ENCODE data around the gene PRKACA.
A peak's percentile ranks its signal among the peaks of the same experiment; 100 is the strongest.

PRKACA gene

DNA sequence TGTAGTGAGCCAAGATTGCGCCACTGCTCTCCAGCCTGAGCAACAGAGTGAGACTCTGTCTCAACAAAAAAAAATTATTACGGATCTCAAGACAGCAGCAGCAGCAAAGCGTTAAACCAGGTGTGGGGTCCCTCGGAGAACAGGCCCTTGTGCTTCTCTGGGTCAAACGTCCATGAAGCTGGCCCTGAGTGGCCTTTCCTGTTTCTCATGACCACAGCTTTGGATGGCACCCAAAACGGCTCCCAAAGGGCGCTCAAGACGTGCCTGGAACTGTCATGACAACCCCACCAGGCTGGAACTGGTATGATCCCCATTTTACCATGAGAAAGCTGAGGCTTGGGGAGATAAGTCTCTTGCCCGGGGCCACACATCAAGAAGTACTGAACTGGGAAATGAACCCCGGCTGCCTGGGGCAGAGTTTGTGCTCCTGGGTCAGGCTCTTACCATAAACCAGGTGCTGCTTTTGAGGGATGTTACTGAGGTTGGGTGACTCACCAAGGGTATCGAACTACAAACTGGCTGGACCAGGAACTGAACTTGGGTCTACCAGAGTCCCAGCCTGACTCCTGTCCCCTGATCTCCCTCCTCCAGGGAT, 15.4 kb downstream of the PRKACA start:
- H3K4me3 Mint-ChIP-seq, result no peak overlapping the region
- H3K27me3 Mint-ChIP-seq (ENCODE audit: low read depth), result no peaks in the 10 kb centered on the region
- TF ChIP-seq, protein P1, sequence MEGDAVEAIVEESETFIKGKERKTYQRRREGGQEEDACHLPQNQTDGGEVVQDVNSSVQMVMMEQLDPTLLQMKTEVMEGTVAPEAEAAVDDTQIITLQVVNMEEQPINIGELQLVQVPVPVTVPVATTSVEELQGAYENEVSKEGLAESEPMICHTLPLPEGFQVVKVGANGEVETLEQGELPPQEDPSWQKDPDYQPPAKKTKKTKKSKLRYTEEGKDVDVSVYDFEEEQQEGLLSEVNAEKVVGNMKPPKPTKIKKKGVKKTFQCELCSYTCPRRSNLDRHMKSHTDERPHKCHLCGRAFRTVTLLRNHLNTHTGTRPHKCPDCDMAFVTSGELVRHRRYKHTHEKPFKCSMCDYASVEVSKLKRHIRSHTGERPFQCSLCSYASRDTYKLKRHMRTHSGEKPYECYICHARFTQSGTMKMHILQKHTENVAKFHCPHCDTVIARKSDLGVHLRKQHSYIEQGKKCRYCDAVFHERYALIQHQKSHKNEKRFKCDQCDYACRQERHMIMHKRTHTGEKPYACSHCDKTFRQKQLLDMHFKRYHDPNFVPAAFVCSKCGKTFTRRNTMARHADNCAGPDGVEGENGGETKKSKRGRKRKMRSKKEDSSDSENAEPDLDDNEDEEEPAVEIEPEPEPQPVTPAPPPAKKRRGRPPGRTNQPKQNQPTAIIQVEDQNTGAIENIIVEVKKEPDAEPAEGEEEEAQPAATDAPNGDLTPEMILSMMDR (IDR thresholded peaks at IDR 0.05; ENCODE audit: unreplicated experiment in 3 of 3), result no peak
- peaks cover 2% of the 10 kb centered on the region for H3K4me1 Mint-ChIP-seq
- H3K27ac Mint-ChIP-seq, result no peak overlapping the region
- peaks cover 43% of the 10 kb centered on the region for H3K36me3 Mint-ChIP-seq (ENCODE audit: low read depth)
- no peaks in the 10 kb centered on the region for H3K9me3 Mint-ChIP-seq

DNA sequence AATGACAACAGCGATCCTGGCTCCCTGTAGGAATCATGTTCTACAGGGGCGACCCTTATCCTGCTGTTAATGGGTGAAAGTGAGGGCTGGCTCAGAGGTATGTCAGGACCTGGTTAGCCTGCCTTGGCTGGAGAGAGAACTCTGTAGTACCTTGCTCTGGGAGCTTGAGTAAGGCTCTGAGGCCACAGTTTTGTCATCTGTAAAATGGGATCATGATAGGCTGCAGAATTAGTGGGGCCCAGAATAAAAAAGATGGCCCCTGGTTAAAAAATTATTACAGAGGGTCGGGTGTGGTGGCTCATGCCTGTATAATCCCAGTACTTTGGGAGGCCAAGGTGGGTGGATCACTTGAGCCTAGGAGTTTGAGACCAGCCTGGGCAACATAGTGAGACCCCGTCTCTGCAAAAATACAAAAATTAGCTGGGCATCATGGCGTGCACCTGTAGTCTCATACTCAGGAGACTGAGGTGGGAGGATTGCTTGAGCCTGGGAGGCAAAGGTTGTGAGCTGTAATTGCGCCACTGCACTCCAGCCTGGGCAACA, 16.5 kb downstream of the PRKACA start:
- no peak overlapping the region for H3K27ac Mint-ChIP-seq
- peaks cover 45% of the 10 kb centered on the region for H3K36me3 Mint-ChIP-seq (ENCODE audit: low read depth)
- no peaks in the 10 kb centered on the region for H3K4me1 Mint-ChIP-seq
- H3K4me3 Mint-ChIP-seq, result no peak overlapping the region
- no peaks in the 10 kb centered on the region for H3K9me3 Mint-ChIP-seq
- TF ChIP-seq, protein P1 (IDR thresholded peaks at IDR 0.05; ENCODE audit: unreplicated experiment in 3 of 3), result no peak
- no peaks in the 10 kb centered on the region for H3K27me3 Mint-ChIP-seq (ENCODE audit: low read depth)

DNA sequence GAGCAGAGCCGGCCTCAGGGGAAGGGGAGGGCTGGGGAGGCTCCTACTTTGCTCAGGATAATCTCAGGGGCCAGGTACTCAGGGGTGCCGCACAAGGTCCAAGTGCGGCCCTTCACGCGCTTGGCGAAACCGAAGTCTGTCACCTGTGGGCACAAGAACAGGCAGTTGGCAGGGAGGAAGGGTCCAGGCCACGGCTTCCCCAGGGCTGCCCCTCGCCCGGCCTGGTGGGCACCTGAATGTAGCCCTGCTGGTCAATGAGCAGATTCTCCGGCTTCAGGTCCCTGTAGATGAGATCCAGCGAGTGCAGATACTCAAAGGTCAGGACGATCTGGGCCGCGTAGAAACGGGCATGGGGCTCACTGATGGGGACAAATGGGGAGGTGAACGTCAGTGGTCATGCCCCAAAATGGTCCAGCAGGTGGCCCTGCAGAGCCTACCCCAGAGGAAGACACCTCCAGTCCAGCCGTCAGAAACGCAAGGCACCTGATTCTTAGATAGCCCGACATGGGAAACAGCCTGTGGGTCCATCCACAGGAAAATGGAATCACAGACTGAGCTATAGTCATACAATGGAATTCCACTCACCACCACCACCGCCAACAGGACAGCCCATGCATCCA, 19.9 kb downstream of the PRKACA start:
- no peak overlapping the region for H3K27ac Mint-ChIP-seq
- H3K27me3 Mint-ChIP-seq (ENCODE audit: low read depth), result no peaks in the 10 kb centered on the region
- peaks cover 11% of the 10 kb centered on the region for H3K9me3 Mint-ChIP-seq
- no peak overlapping the region for H3K4me3 Mint-ChIP-seq
- peaks cover 49% of the 10 kb centered on the region for H3K36me3 Mint-ChIP-seq (ENCODE audit: low read depth)
- TF ChIP-seq, protein P1 (IDR thresholded peaks at IDR 0.05; ENCODE audit: unreplicated experiment in 3 of 3), result no peak
- no peaks in the 10 kb centered on the region for H3K4me1 Mint-ChIP-seq

DNA sequence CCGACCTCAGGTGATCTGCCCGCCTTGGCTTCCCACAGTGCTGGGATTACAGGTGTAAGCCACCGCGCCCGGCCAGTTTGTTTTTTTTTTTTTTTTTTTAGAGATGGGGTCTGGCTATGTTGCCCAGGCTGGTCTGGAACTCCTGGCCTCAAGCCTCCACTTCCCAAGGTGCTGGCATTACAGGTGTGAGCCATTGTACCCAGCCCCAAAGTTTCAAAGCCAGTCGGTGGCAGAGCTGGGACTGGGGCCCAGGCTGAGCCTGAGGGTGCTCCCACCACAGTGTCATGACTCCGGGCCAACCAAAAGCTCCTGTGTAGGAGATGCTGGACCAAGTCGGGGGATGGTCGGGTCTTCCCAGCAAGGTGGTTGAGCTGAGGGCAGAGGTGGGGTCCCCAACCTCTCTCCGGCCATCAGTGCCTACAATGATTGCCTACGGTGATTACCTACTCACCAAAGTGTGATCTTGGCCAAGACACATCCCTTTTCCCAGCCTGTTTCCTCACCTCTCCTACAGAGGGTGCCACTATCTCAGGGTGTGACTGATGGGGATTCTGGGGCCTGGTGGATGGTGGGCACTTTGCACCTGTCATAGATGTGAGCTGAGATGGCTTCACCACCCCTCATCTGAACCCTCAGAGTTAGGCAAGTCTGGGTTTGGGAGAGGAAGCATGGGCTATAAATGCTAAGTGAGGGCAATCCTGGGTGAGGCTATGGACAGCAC, 21.1 kb downstream of the PRKACA start:
- peaks cover 7% of the 10 kb centered on the region for H3K4me1 Mint-ChIP-seq
- TF ChIP-seq, protein P1 (IDR thresholded peaks at IDR 0.05; ENCODE audit: unreplicated experiment in 3 of 3), result no peak
- no peak overlapping the region for H3K27ac Mint-ChIP-seq

DNA sequence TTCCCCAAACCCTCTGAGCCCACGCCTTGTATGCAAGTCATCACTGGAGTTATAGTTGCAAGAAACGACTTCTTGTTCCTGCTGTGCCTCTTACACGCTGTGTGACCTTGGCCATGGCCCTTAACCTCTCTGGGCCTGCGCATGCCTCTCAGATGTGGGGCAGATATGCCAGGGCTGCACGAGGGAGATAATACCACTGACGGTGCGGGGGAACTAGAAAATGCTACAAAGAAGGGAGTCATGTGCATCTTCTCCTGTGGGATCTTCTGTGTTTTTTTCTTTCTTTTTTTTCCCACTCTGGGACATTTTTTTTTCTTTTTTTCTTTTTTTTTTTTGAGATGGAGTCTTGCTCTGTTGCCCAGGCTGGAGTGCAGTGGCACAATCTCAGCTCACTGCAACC, 22.7 kb downstream of the PRKACA start:
- Mint-ChIP-seq H3K27me3 (ENCODE audit: low read depth) (no peaks in the 10 kb centered on the region), H3K4me3 (peak overlapping the region in 2 of 3 experiments; percentile 42 to 66), H3K36me3 (ENCODE audit: low read depth) (peaks cover 39% of the 10 kb centered on the region), H3K27ac (peak overlapping the region in 1 of 3 experiments; percentile 26), H3K4me1 (peaks cover 9% of the 10 kb centered on the region), H3K9me3 (peaks cover 11% of the 10 kb centered on the region)
- TF ChIP-seq, protein P1 (IDR thresholded peaks at IDR 0.05; ENCODE audit: unreplicated experiment in 3 of 3), result no peak

More for the DNA sequence above, 21.1 kb downstream of the PRKACA start:
- Mint-ChIP-seq H3K36me3 (ENCODE audit: low read depth) (peaks cover 45% of the 10 kb centered on the region), H3K27me3 (ENCODE audit: low read depth) (no peaks in the 10 kb centered on the region), H3K9me3 (peaks cover 11% of the 10 kb centered on the region), H3K4me3 (no peak overlapping the region)
